GM21381 (cell line): ENCODE measurements around the gene RARG.
"Not testable (repeated sequence)": the region's sequence is repeated elsewhere in the genome, so short reads cannot be mapped to it uniquely, and the experiment has no call there.

ENCODE experiments used
- ATAC-seq: cut with Tn5 transposase; IDR thresholded peaks from one replicate; pipeline ENCODE4 v1.9.1; 2021; ENCODE audit warnings: mild to moderate bottlenecking, moderate library complexity; ENCODE audit not compliant: unreplicated experiment

RARG gene

GRCh38 chr12:53211476-53212381, 20.3 kb downstream of the RARG start:
- ATAC-seq: no peak

GRCh38 chr12:53210843-53211242, 21.2 kb downstream of the RARG start:
- ATAC-seq: no peak

- ATAC-seq: no peak
Observed at GRCh38 chr12:53208877-53209463, 23.0 kb downstream of the RARG start.

- ATAC-seq: no peak
Observed at GRCh38 chr12:53208435-53208834, 23.6 kb downstream of the RARG start.

- ATAC-seq: peak; percentile 39
Observed at GRCh38 chr12:53207042-53207441, 25.0 kb downstream of the RARG start, which contains the start of gene ITGB7. Gene ITGB7 (minus strand): TSS chr12:53207251. CDS start chr12:53200443, 6,808 bp downstream.

- peak; percentile 61 for ATAC-seq
Observed at GRCh38 chr12:53205747-53206419, 26.1 kb downstream of the RARG start.

GRCh38 chr12:53204351-53204750, 27.7 kb downstream of the RARG start:
- no peak for ATAC-seq

GRCh38 chr12:53202316-53202715, 29.7 kb downstream of the RARG start:
- ATAC-seq: not testable (repeated sequence)

GRCh38 chr12:53201639-53202038, 30.4 kb downstream of the RARG start:
- ATAC-seq: no peak

GRCh38 chr12:53201177-53201541, 30.9 kb downstream of the RARG start:
- no peak for ATAC-seq

GRCh38 chr12:53200458-53201176, 31.4 kb downstream of the RARG start:
- peak; percentile 54 for ATAC-seq

- ATAC-seq: peak; percentile 21
Observed at GRCh38 chr12:53200107-53200457, 31.9 kb downstream of the RARG start.

GRCh38 chr12:53199700-53200099, 32.3 kb downstream of the RARG start:
- ATAC-seq: no peak

GRCh38 chr12:53198486-53199110, 33.4 kb downstream of the RARG start:
- no peak for ATAC-seq

- no peak for ATAC-seq
Observed at GRCh38 chr12:53197011-53197640, 34.9 kb downstream of the RARG start.

GRCh38 chr12:53196486-53196885, 35.5 kb downstream of the RARG start:
- no peak for ATAC-seq

- no peak for ATAC-seq
Observed at GRCh38 chr12:53195516-53196420, 36.2 kb downstream of the RARG start.

- ATAC-seq: no peak
Observed at GRCh38 chr12:53194973-53195372, 37.0 kb downstream of the RARG start.
